ENCODE data around the gene GRB2. TPM values are rescaled to one million over a fixed set of nuclear protein-coding genes. Genes with fewer than 3 reads are reported as not detected.
A peak's percentile ranks its signal among the peaks of the same experiment; 100 is the strongest.

GRB2 gene
- polyA plus RNA-seq, 3 donors: 164 to 338 (median 262) TPM

GRCh38 chr17:75318615-75319222 lies 86.8 kb downstream of the GRB2 start:
- H3K4me1 Mint-ChIP-seq: peaks cover 57% of the 10 kb centered on the region
- H3K27me3 Mint-ChIP-seq (ENCODE audit: low read depth in 3 of 3): peaks cover 0 to 2% (median 0%) of the 10 kb centered on the region in 3 donors

GRCh38 chr17:75318211-75318610 lies 87.3 kb downstream of the GRB2 start:
- peaks cover 0 to 3% (median 0%) of the 10 kb centered on the region in 3 donors for H3K27me3 Mint-ChIP-seq (ENCODE audit: low read depth in 3 of 3)
- H3K4me1 Mint-ChIP-seq: peaks cover 57% of the 10 kb centered on the region
- Histone ChIP-seq H3K9ac (ENCODE audit: insufficient read depth, low read length, poor library complexity, severe bottlenecking) (peak overlapping the region; percentile 6), H3K4me1 (ENCODE audit: control insufficient read depth in 1 of 2, insufficient read depth in 2 of 2, low read length in 2 of 2) (peaks cover 60 to 67% of the 10 kb centered on the region in 2 donors), H3K4me2 (replicated peaks; ENCODE audit: extremely low read depth, low read length, poor library complexity, severe bottlenecking) (no peak overlapping the region), H3K36me3 (replicated peaks in 1 of 2; ENCODE audit: control insufficient read depth in 1 of 2, insufficient read depth in 2 of 2, low read length in 2 of 2) (peaks cover 51 to 60% of the 10 kb centered on the region in 2 donors), H3K79me2 (ENCODE audit: insufficient read depth, low read length) (peaks cover 80% of the 10 kb centered on the region), H3K27ac (ENCODE audit: low read depth in 1 of 2, low read length in 2 of 2) (peak overlapping the region; percentile 63 to 100), H2AFZ (ENCODE audit: insufficient read depth, low read depth, low read length, poor library complexity, severe bottlenecking) (no peak overlapping the region), H4K20me1 (ENCODE audit: insufficient read depth, low read length) (peaks cover 8% of the 10 kb centered on the region), H3K27me3 (ENCODE audit: control insufficient read depth in 2 of 2, insufficient read depth in 2 of 2, low read length in 2 of 2) (no peaks in the 10 kb centered on the region), H3K9me3 (replicated peaks in 1 of 2; ENCODE audit: control insufficient read depth in 1 of 2, insufficient read depth in 1 of 2, low read length in 2 of 2) (no peaks in the 10 kb centered on the region), H3K4me3 (replicated peaks in 1 of 3; ENCODE audit: low read depth in 2 of 3, low read length in 3 of 3) (no peak overlapping the region)
- peak overlapping the region; percentile 86 to 97 (median 92) for H3K27ac Mint-ChIP-seq
- peaks cover 0 to 2% (median 0%) of the 10 kb centered on the region in 7 donors for H3K9me3 Mint-ChIP-seq
- H3K4me3 Mint-ChIP-seq: no peak overlapping the region
- no peak for TF ChIP-seq CTCF (IDR thresholded peaks at IDR 0.05)
- DNase-seq: no peak
- intact Hi-C loops (cut with micrococcal nuclease): no loop called here
- WGBS (ENCODE audit: insufficient coverage): 83% methylated on average over 5 of the region's 10 CpGs
- peaks cover 54 to 74% of the 10 kb centered on the region in 2 donors for H3K36me3 Mint-ChIP-seq

More at GRCh38 chr17:75318615-75319222, 86.8 kb downstream of the GRB2 start:
- peaks cover 0 to 1% (median 0%) of the 10 kb centered on the region in 7 donors for H3K9me3 Mint-ChIP-seq
- H3K27me3 ChIP-seq (ENCODE audit: control insufficient read depth in 2 of 2, insufficient read depth in 2 of 2, low read length in 2 of 2): no peaks in the 10 kb centered on the region
- peak overlapping the region; percentile 63 to 100 for H3K27ac ChIP-seq (ENCODE audit: low read depth in 1 of 2, low read length in 2 of 2)
- H2AFZ ChIP-seq (ENCODE audit: insufficient read depth, low read depth, low read length, poor library complexity, severe bottlenecking): no peak overlapping the region
- intact Hi-C loops (cut with micrococcal nuclease): no loop called here
- H3K4me2 ChIP-seq (replicated peaks; ENCODE audit: extremely low read depth, low read length, poor library complexity, severe bottlenecking): no peak overlapping the region
- no peaks in the 10 kb centered on the region for H3K9me3 ChIP-seq (replicated peaks in 1 of 2; ENCODE audit: control insufficient read depth in 1 of 2, insufficient read depth in 1 of 2, low read length in 2 of 2)
- H3K9ac ChIP-seq (ENCODE audit: insufficient read depth, low read length, poor library complexity, severe bottlenecking): peak overlapping the region; percentile 6
- H3K4me1 ChIP-seq (ENCODE audit: control insufficient read depth in 1 of 2, insufficient read depth in 2 of 2, low read length in 2 of 2): peaks cover 60 to 67% of the 10 kb centered on the region in 2 donors
- peak overlapping the region; percentile 60 to 97 (median 92) for H3K27ac Mint-ChIP-seq
- peaks cover 51 to 64% of the 10 kb centered on the region in 2 donors for H3K36me3 ChIP-seq (replicated peaks in 1 of 2; ENCODE audit: control insufficient read depth in 1 of 2, insufficient read depth in 2 of 2, low read length in 2 of 2)
- WGBS (ENCODE audit: insufficient coverage): 95% methylated on average over 3 of the region's 10 CpGs
- H4K20me1 ChIP-seq (ENCODE audit: insufficient read depth, low read length): peaks cover 13% of the 10 kb centered on the region
- H3K4me3 Mint-ChIP-seq: no peak overlapping the region
- H3K36me3 Mint-ChIP-seq: peaks cover 58 to 78% of the 10 kb centered on the region in 2 donors
- H3K79me2 ChIP-seq (ENCODE audit: insufficient read depth, low read length): peaks cover 85% of the 10 kb centered on the region
- no peak for DNase-seq
- no peak overlapping the region for H3K4me3 ChIP-seq (replicated peaks in 1 of 3; ENCODE audit: low read depth in 2 of 3, low read length in 3 of 3)
- TF ChIP-seq CTCF (IDR thresholded peaks at IDR 0.05): no peak
